Ureter (tissue), 1 donor: ENCODE measurements around the gene FHL5. TPM values are rescaled to one million over a fixed set of nuclear protein-coding genes. Genes with fewer than 3 reads are reported as not detected.
"Not testable (repeated sequence)": the region's sequence is repeated elsewhere in the genome, so short reads cannot be mapped to it uniquely, and the experiment has no call there.

Source experiments
- DNase-seq: peaks from one replicate; pipeline ENCODE4 v3.0.0-alpha.2; 2020; ENCODE audit warnings: low spot score
- total RNA-seq: library from RNA; stranded (reverse); gene quantifications from one replicate; pipeline ENCODE4 v1.2.4, GENCODE V29; 2023
- donor health status: DM: yes; HTN: yes; CAD: no.

Gene FHL5
- total RNA-seq, 1 donor from 2014 or later, result 14.9 TPM

DNA sequence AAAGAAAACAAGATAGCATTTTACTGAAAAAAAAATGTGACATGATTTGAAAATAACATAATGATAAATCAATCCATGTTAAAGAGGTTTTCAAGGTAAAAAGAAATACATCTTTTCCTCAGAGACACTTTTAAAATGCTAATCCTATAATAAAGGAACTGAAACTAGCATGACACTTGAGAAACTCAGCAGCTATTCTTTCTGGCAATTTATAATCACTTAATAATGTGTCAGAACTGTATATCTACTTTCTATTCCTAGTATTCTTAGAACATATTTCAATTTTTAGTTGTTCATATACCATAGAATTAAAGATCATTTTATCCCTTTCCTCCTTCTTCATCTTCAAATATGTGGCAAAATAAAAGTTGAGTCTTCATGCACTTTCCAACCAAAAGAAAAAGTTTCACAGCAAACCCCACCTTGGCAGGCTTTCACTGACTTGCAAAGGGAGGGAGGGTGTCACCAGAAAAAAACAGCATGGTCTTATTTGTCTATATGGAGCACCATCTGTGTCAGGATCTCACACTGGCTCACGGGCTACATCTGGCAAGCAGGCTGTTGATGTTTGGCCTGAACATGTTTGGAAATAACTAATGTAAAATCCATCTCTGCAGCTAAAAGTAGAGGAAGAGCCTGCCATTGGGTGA lies 48.5 kb downstream of the FHL5 start:
- no peak for DNase-seq

- no peak for DNase-seq
Measured at GRCh38 chr6:96613291-96613999, 50.5 kb downstream of the FHL5 start.

DNA sequence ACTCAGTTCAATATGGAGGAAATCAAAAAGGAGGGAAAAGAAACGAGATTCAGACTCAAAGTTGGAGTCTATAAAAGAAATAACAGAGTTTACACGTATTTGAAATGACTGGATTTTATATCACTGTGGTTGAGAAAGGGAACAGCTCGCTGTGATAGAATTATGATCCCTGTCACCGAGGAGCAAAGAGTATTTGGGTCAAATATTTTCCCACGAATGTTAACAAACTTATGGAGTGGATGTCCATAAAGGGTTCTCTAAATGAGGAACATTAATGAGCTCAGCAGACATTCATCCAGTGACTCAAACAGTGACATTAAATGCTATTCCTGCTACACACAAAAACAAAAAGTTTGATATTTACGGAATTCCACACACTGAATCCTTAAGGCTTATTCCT lies 57.9 kb downstream of the FHL5 start:
- no peak for DNase-seq

- DNase-seq, result no peak
Measured at GRCh38 chr6:96621983-96622382, 59.1 kb downstream of the FHL5 start.

DNA sequence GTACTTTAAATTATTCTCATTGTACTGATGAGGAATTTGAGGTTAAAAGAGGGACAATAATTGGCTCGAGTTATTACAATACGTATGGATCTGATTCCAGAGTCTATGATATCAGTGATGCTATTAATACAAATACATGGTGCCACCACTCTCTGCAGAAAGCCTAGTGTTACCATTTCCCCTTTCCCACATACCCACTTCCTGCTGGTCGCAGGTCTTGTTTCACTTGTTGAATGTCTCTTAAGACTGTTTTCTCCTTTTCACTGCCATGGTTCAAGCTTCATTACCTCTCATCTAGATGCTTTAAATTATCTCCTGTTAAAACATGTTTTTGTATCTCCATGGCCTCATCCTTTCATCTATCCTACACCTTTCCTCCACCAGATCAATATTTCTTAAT lies 62.0 kb downstream of the FHL5 start:
- DNase-seq, result no peak

GRCh38 chr6:96626759-96627364 lies 63.9 kb downstream of the FHL5 start:
- DNase-seq, result no peak

- no peak for DNase-seq
Measured at GRCh38 chr6:96631248-96631647, 68.3 kb downstream of the FHL5 start.

DNA sequence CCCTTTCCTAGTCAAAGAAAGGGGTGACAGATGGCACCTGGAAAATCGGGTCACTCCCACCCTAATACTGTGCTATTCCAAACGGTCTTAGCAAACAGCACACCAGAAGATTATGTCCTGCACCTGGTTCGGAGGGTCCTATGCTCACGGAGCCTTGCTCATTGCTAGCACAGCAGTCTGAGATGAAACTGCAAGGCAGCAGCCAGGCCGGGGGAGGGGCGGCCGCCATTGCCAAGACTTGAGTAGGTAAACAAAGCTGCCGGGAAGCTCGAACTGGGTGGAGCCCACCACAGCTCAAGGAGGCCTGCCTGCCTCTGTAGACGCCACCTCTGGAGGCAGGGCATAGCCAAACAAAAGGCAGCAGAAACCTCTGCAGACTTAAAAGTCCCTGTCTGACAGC lies 75.1 kb downstream of the FHL5 start:
- not testable (repeated sequence) for DNase-seq

GRCh38 chr6:96645106-96645505 lies 82.2 kb downstream of the FHL5 start:
- no peak for DNase-seq

DNA sequence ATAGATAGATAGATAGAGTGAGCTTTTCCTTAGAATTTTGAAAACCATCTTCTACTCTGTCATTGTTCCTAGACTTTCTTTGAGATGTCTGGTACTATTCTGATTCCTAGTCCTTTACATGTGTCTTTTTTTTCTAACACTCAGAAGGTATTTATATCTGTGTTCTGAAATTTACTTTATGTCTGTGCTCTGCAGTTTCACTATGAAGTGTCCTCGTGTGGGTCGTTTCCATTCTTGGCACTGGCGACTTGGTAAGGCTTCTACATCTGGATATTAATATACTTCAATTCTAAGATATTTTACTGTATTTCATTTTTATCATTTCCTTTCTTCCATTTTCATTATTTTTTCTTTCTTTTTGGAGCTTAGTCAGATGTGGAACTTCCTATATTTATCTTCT lies 87.0 kb downstream of the FHL5 start:
- DNase-seq, result no peak

DNA sequence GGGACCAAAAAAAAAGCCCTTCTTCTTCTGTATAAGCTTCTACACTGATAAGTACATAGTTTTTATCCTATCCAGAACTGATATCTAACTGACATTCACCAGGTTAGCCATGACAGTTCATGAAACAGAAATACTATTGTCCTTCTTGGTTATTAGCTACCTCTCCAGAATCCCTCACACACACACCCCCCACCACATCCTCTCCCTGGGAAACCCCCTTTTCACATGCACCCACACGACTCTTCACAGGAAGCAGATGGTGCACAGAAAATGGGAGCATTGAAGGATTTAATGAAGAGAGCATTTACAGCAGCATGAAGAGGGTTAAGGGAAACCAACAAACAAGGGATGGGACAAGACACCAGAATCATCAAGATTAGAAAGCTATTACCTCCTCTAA lies 88.9 kb downstream of the FHL5 start:
- DNase-seq, result no peak

DNA sequence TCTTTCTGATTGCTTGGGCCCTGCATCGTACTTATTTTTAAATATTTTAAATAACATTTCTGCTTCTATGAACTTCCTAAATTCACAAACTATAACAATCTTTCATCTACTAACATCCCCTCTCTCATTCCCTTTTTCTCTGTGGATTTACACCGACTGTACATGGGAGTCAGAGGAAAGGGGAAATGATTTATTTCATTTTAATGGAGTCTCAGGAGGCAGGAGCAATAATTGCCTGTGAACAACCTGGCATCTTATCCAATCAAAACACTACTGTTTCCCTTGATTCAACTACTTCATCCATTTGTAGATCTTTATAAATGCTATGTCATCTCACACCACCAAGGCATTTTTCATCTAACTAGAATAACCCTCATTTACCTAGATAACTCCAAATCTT lies 89.6 kb downstream of the FHL5 start:
- DNase-seq, result no peak

DNA sequence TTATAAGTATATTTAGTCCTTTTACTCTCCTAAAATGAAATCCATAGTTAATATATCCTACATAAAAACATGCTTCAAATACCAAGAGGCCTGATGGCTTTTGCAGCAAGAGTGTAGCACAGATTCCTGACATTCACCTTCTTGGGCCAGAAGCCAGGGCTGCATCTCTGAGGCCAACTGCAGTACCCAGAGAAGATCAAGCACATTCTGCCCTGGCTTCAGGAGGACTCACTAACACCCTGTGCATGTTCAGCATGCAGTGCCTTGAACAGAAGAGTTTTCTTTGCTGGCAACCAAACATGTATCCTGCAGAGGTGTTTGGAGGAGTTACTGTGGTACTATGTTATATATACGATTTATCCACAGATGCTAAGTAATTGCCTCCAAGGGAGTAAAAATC lies 90.3 kb downstream of the FHL5 start:
- DNase-seq, result no peak

- DNase-seq, result no peak
Measured at GRCh38 chr6:96656567-96656966, 93.6 kb downstream of the FHL5 start.

- no peak for DNase-seq
Measured at GRCh38 chr6:96657344-96657743, 94.4 kb downstream of the FHL5 start.

- no peak for DNase-seq
Measured at GRCh38 chr6:96659084-96659845, 96.3 kb downstream of the FHL5 start.

Other genes with a start within 250 kb of the FHL5 start
- gene UFL1, start 41.3 kb upstream of the FHL5 start, total RNA-seq, result 39.6 TPM